GM19193 (cell line): ENCODE data around the gene CCDC127.

Experiments
- POLR2A ChIP-seq: IDR thresholded peaks from 4 replicates; pipeline ENCODE4 v1.6.1; 2011; ENCODE audit not compliant: insufficient read depth, insufficient read length; ENCODE audit errors: extremely low read depth

The CCDC127 gene

GRCh38 chr5:208449-209114, 9.4 kb downstream of the CCDC127 start:
- no peak for TF ChIP-seq POLR2A

- TF ChIP-seq POLR2A: no peak
Observed at GRCh38 chr5:207599-207998, 10.4 kb downstream of the CCDC127 start.

GRCh38 chr5:206927-207536, 10.9 kb downstream of the CCDC127 start:
- no peak for TF ChIP-seq POLR2A

- no peak for TF ChIP-seq POLR2A
Observed at GRCh38 chr5:206406-206805, 11.5 kb downstream of the CCDC127 start.

GRCh38 chr5:204966-205670, 12.8 kb downstream of the CCDC127 start:
- TF ChIP-seq POLR2A: no peak

- TF ChIP-seq POLR2A: no peak
Observed at GRCh38 chr5:204462-204861, 13.5 kb downstream of the CCDC127 start.

- TF ChIP-seq POLR2A: no peak
Observed at GRCh38 chr5:204001-204400, 14.0 kb downstream of the CCDC127 start.

GRCh38 chr5:203246-203930, 14.6 kb downstream of the CCDC127 start:
- no peak for TF ChIP-seq POLR2A

GRCh38 chr5:201672-202071, 16.3 kb downstream of the CCDC127 start:
- no peak for TF ChIP-seq POLR2A

- TF ChIP-seq POLR2A: no peak
Observed at GRCh38 chr5:200985-201384, 17.0 kb downstream of the CCDC127 start.

GRCh38 chr5:199950-200645, 17.9 kb downstream of the CCDC127 start:
- no peak for TF ChIP-seq POLR2A

- no peak for TF ChIP-seq POLR2A
Observed at GRCh38 chr5:199197-199949, 18.6 kb downstream of the CCDC127 start.

- no peak for TF ChIP-seq POLR2A
Observed at GRCh38 chr5:198516-199196, 19.3 kb downstream of the CCDC127 start.
